HG02759 (cell line): ENCODE measurements around the gene ALAS2.
"Not testable (repeated sequence)": the region's sequence is repeated elsewhere in the genome, so short reads cannot be mapped to it uniquely, and the experiment has no call there.

Experiments used
- ATAC-seq: cut with Tn5 transposase; IDR thresholded peaks from one replicate; pipeline ENCODE4 v1.9.1; 2021; ENCODE audit warnings: mild to moderate bottlenecking, moderate library complexity; ENCODE audit not compliant: unreplicated experiment

Gene ALAS2

GRCh38 chrX:55006827-55007621 is 23.8 kb downstream of the ALAS2 start:
- ATAC-seq, result no peak

- ATAC-seq, result no peak
Observed at GRCh38 chrX:55005256-55005655, 25.5 kb downstream of the ALAS2 start.

DNA sequence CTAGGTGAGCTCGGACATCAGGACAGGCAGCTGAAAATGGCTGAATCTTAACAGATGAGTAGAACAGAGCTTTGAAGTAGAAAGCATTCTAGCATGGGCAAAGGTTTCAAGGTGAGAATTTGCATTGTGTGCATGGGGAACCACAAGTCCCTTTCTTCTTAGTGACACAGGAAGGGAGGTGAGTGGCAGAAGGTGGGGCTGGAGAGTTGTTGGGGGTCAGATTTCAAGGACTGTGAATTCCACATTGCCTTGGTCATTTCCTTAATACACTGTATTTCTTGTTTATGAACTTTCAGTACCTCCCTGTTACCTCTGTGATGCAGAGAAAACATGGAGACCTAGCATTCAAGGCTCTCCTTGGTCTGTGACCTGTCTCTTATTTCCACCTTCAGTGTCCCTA is 26.5 kb downstream of the ALAS2 start:
- no peak for ATAC-seq

GRCh38 chrX:54999717-55000598 is 30.8 kb downstream of the ALAS2 start, which contains the start of gene APEX2:
Gene APEX2 (plus strand): TSS chrX:55000363. CDS start chrX:55000423, 60 bp downstream.
- ATAC-seq, result peak; percentile 93

DNA sequence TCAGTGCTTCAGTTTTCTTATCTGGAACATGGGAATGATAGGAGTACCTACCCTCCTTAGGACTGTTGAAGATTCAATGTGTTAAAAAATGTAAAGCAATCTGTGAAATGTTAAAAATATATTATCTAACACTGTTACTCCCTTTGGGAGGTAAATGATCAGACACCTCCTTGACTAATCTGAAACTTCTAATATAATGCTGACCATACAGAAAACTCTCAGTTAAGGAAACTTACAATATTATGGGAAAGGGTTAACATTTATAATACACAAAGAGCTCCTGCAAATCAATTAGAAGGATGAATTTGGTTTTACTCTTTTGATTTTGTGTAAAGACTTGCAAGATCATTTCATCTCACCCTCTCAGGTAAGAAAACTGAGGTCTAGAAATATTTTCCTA is 35.2 kb downstream of the ALAS2 start:
- no peak for ATAC-seq

- no peak for ATAC-seq
Observed at GRCh38 chrX:54994668-54995351, 36.0 kb downstream of the ALAS2 start.

GRCh38 chrX:54994099-54994498 is 36.7 kb downstream of the ALAS2 start, which contains the start of gene PFKFB1:
Gene PFKFB1 (minus strand): TSS chrX:54994188. CDS start chrX:54994007, 181 bp downstream.
- ATAC-seq, result no peak

- no peak for ATAC-seq
Observed at GRCh38 chrX:54992911-54993622, 37.7 kb downstream of the ALAS2 start.

- ATAC-seq, result no peak
Observed at GRCh38 chrX:54991706-54992105, 39.1 kb downstream of the ALAS2 start.

DNA sequence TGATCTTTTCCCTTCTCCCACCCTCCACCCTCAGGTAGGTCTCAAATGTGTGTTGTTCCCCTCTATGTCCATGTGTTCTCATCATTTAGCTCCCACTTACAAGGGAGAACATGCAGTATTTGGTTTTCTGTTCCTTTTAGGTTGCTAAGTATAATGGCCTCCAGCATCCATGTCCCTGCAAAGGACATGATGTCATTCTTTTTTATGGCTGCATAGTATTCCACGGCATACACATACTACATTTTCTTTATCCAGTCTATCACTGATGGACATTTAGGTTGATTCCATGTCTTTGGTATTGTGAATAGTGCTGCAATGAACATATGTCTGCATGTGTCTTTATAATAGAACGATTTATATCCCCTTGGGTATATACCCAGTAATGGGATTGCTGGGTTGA is 47.5 kb downstream of the ALAS2 start:
- not testable (repeated sequence) for ATAC-seq

DNA sequence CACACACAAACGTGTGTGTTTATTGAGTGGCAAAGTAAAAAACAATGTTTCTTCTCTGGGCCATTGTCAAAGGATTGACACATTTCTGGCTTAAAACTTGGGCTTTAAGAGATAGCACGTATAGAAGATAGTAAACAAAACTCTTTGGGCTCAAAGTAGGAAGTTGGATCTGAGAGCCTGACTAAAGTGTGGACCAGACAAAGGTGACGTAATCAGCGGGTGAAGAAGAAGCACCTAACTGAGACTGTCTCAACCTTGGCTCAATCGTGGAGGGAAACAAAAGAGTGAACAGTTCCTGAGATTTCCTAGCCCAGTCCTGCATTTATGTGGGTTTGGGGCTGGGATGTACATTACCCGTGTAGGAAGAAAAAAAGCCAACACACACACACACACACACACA is 50.4 kb downstream of the ALAS2 start:
- ATAC-seq, result no peak

DNA sequence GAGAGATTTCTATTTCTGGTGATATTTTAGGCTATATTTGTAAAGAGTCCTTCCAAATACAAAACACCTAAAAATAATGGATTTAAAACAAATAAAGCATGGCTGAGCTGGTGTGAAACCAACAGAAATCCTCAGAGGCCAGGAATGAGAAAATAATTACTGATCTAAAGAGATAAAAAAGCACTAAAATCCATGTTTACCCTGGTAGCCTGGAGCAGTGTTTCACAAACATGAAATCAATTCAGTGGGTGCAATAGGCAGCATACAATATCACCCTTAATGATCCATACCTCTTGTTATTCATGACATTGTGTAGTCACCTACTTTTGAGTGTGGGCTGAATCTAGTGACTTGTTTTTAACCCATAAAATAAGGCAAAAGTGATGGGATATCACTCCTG is 51.3 kb downstream of the ALAS2 start:
- ATAC-seq, result no peak

- ATAC-seq, result no peak
Observed at GRCh38 chrX:54978448-54978847, 52.3 kb downstream of the ALAS2 start.

GRCh38 chrX:54977387-54977786 is 53.4 kb downstream of the ALAS2 start:
- ATAC-seq, result no peak

DNA sequence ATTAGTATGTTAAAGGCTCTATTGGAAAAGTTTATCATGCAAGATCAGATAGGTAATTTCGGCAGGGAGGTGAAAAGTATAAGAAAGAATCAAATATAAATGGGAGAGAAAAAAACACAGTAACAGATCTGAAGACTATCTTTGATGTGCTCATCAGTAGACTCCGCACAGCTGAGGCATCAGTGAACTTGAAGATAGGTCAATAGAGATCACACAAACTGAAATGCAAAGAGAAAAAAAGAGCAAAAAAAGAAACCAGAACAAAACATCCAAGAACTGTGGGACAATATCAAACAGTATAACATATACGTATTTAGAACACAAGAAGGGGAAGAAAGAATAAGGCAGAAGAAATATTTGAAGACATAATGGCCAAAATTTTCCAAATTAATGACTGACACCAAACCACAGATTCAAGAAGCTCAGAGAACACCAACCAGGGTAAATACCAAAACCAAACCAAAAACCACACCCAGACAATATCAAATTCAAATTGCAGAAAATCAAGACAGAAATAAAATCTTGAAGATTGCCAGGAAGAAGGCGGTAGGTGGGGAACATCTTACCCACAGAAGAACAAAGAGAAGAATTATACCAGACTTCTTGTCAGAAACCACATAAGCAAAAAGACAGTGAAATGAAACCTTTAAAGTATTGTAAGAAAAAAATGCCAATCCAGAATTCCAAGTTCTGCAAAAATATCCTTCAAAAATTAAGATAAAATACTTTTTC is 65.8 kb downstream of the ALAS2 start:
- ATAC-seq, result no peak

GRCh38 chrX:54961750-54962149 is 69.0 kb downstream of the ALAS2 start:
- no peak for ATAC-seq
